HepG2 (cell line): Measurements from ENCODE around the gene POLR2J3. TPM values are rescaled to one million over a fixed set of nuclear protein-coding genes. Genes with fewer than 3 reads are reported as not detected.
"Not testable (repeated sequence)": the region's sequence is repeated elsewhere in the genome, so short reads cannot be mapped to it uniquely, and the experiment has no call there.

Experiments used
- ELF3 ChIP-seq: IDR thresholded peaks from 2 replicates; pipeline ENCODE4 v1.6.1; 2016; ENCODE audit warnings: missing genetic modification reagents, missing compliant biosample characterization
- HCFC1 ChIP-seq: fragments of 150-350 bp; IDR thresholded peaks from 2 replicates; pipeline ENCODE4 v1.6.1; 2014; ENCODE audit warnings: low read depth, low read length
- HOXD1 ChIP-seq: sonication (generic); formaldehyde crosslinking; IDR thresholded peaks from 2 replicates; pipeline ENCODE4 v1.5.0; 2020; ENCODE audit warnings: missing genetic modification reagents
- MTA3 ChIP-seq: sonication (generic); formaldehyde crosslinking; IDR thresholded peaks from 2 replicates; pipeline ENCODE4 v1.4.0; 2020; ENCODE audit warnings: missing genetic modification reagents
- NR2F6 ChIP-seq, 2 experiments: IDR thresholded peaks; 2 replicates each; pipeline ENCODE4 v1.6.1; 2016; ENCODE audit warnings: antibody characterized with exemption in 1 of 2, mild to moderate bottlenecking in 1 of 2
- POLR2A ChIP-seq, 2 experiments: IDR thresholded peaks; 2 replicates each; pipeline ENCODE4 v1.6.1; 2011; ENCODE audit warnings: low read depth in 2 of 2, low read length in 2 of 2, mild to moderate bottlenecking in 1 of 2, moderate library complexity in 1 of 2; ENCODE audit not compliant: insufficient read depth in 1 of 2
- RFXAP ChIP-seq: sonication (generic); formaldehyde crosslinking; IDR thresholded peaks from 2 replicates; pipeline ENCODE4 v1.4.0; 2020; ENCODE audit warnings: missing genetic modification reagents, borderline replicate concordance
- SALL2 ChIP-seq: sonication (generic); formaldehyde crosslinking; IDR thresholded peaks from 2 replicates; pipeline ENCODE4 v1.8.1; 2023; ENCODE audit warnings: mild to moderate bottlenecking, missing genetic modification reagents, inconsistent platforms
- SAP130 ChIP-seq: IDR thresholded peaks from 2 replicates; pipeline ENCODE4 v1.6.1; 2016; ENCODE audit warnings: low read depth
- SKI ChIP-seq: fragments of 450-650 bp; IDR thresholded peaks from one replicate; pipeline ENCODE4 v1.6.1; 2018; ENCODE audit warnings: mild to moderate bottlenecking; ENCODE audit not compliant: partially characterized antibody
- YEATS2 ChIP-seq: sonication (generic); formaldehyde crosslinking; IDR thresholded peaks from 2 replicates; pipeline ENCODE4 v1.4.0; 2020; ENCODE audit warnings: missing genetic modification reagents, borderline replicate concordance
- ZMYM4 ChIP-seq: sonication (generic); formaldehyde crosslinking; IDR thresholded peaks from 2 replicates; pipeline ENCODE4 v1.8.1; 2023; ENCODE audit warnings: mild to moderate bottlenecking, missing genetic modification reagents
- ZNF124 ChIP-seq: sonication (generic); formaldehyde crosslinking; IDR thresholded peaks from 2 replicates; pipeline ENCODE4 v1.4.0; 2020; ENCODE audit warnings: missing genetic modification reagents
- ZNF331 ChIP-seq: sonication (generic); formaldehyde crosslinking; IDR thresholded peaks from 2 replicates; pipeline ENCODE4 v1.4.0; 2020; ENCODE audit warnings: missing genetic modification reagents
- polyA plus RNA-seq, 8 experiments: library from polyadenylated mRNA; depleted of rRNA in 3 of 8; stranded (reverse) in 7 of 8; unstranded in 1 of 8; fragments of >200 nt; fragmentation: Illumina TruSeq in 4 of 8; extraction: Trizol in 4 of 8; gene quantifications; 2 replicates each; pipeline versions ENCODE4 v1.2.1 to v1.2.3, GENCODE V29; 2011 to 2016; ENCODE audit warnings: low read depth in 4 of 8, missing spikeins in 1 of 8, mixed read lengths in 1 of 8; ENCODE audit not compliant: insufficient read depth in 1 of 8
- total RNA-seq, 5 experiments: library from RNA; depleted of rRNA; stranded (reverse); fragments of >200 nt; fragmentation: Illumina TruSeq; extraction: Trizol; gene quantifications; 2 replicates each; pipeline ENCODE4 v1.2.3, GENCODE V29; 2016; ENCODE audit warnings: low read depth in 1 of 5
- TF ChIP-seq, protein P1 (sequence below): IDR thresholded peaks from 2 replicates; pipeline ENCODE4 v1.6.1; 2016; ENCODE audit warnings: low read depth
- TF ChIP-seq, protein P2 (sequence below): sonication (generic); formaldehyde crosslinking; IDR thresholded peaks from 2 replicates; pipeline ENCODE4 v1.4.0; 2020; ENCODE audit warnings: missing genetic modification reagents
- TF ChIP-seq, protein P3 (sequence below): sonication (generic); formaldehyde crosslinking; IDR thresholded peaks from 2 replicates; pipeline ENCODE4 v1.4.0; 2020; ENCODE audit warnings: low read depth, missing genetic modification reagents
- TF ChIP-seq, protein P4 (sequence below): sonication (generic); formaldehyde crosslinking; IDR thresholded peaks from 2 replicates; pipeline ENCODE4 v1.4.0; 2020; ENCODE audit warnings: missing genetic modification reagents, borderline replicate concordance

The POLR2J3 gene
- total and polyA plus RNA-seq, 2 of the 13 experiments (the other 11 are each of a cell fraction or from before 2014, with no cell fraction given) = 28.0 to 36.5 TPM

DNA sequence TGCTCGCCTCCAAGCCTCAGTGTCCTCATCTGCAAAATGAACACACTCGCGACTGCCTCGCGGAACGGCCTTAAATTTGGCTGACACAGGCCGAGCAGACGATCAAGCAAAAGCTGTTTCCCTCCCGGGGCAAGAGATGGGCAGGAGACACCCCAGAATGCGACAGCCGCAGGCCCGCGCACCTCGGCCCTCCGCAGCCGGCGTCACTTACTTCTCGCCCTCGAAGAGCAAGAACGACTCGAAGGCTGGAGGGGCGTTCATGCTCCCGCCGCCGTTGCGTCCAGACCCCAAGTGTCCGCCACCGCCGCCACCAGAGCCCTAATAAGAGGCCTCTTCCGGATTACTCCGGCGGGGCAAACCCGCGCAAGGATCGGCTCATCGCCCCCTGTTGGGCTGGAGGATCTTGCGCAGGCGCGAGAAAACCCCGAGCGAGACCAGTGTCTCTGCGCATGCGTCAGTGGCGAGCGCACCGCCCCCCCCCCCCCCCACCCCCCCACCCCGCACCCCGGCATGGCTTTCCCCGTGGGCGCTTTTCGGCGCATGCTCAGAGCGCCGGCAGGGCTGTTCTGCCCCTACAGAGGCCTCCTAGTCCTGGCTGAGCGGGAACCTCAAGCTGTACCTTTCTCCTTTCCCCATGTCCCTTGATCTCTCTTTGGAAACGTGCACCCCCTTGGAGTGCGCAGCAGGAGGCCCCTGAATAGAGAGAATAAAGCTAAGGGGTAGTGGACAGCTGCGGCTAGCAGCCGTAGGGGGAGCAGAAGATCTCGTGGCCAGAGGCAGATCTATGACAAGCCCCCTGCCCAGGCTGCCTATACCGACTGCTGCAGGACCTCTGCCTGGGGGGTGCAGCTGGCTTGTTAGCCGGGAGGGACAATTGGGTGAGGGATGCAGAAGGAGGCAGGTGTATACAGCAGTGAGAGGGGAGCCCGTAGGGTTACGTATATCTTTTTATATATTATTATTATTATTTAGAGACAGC lies at the start of gene POLR2J3 (continued):
- TF ChIP-seq, protein P1, sequence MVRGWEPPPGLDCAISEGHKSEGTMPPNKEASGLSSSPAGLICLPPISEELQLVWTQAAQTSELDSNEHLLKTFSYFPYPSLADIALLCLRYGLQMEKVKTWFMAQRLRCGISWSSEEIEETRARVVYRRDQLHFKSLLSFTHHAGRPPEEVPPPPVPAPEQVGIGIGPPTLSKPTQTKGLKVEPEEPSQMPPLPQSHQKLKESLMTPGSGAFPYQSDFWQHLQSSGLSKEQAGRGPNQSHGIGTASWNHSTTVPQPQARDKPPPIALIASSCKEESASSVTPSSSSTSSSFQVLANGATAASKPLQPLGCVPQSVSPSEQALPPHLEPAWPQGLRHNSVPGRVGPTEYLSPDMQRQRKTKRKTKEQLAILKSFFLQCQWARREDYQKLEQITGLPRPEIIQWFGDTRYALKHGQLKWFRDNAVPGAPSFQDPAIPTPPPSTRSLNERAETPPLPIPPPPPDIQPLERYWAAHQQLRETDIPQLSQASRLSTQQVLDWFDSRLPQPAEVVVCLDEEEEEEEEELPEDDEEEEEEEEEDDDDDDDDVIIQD = peak; percentile 46; the same call in 1 of the 2 replicates
- TF ChIP-seq, protein P2, sequence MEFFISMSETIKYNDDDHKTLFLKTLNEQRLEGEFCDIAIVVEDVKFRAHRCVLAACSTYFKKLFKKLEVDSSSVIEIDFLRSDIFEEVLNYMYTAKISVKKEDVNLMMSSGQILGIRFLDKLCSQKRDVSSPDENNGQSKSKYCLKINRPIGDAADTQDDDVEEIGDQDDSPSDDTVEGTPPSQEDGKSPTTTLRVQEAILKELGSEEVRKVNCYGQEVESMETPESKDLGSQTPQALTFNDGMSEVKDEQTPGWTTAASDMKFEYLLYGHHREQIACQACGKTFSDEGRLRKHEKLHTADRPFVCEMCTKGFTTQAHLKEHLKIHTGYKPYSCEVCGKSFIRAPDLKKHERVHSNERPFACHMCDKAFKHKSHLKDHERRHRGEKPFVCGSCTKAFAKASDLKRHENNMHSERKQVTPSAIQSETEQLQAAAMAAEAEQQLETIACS (CRISPR knock-in tag) = 0 out of 2 replicates have a peak, but pooled peaks have one; percentile 31
- TF ChIP-seq HCFC1 (peak; percentile 21; the same call in 1 of the 2 replicates), POLR2A (IDR thresholded peaks at IDR 0.05; ENCODE audit: insufficient read depth in 1 of 2, low read depth in 2 of 2, low read length in 2 of 2) (peak; percentile 46 to 52; a peak in 2 of 4 replicates), ZNF331 (peak; percentile 82), ZMYM4 (CRISPR knock-in tag) (0 out of 2 replicates have a peak, but pooled peaks have one; percentile 19), SKI (peak; percentile 22), YEATS2 (CRISPR knock-in tag) (peak; percentile 89), NR2F6 (CRISPR knock-in tag; IDR thresholded peaks at IDR 0.05) (peak; percentile 57), ELF3 (peak; percentile 76), SAP130 (CRISPR knock-in tag) (peak; percentile 89), RFXAP (CRISPR knock-in tag) (peak; percentile 71; the same call in 1 of the 2 replicates), SALL2 (CRISPR knock-in tag) (peak; percentile 82; the same call in 1 of the 2 replicates), MTA3 (CRISPR knock-in tag) (0 out of 2 replicates have a peak, but pooled peaks have one; percentile 58), HOXD1 (CRISPR knock-in tag) (peak; percentile 65; the same call in 1 of the 2 replicates), ZNF124 (CRISPR knock-in tag) (0 out of 2 replicates have a peak, but pooled peaks have one; percentile 36)
- TF ChIP-seq NR2F6 (IDR thresholded peaks at IDR 0.05) = not testable (repeated sequence)
- TF ChIP-seq, protein P3, sequence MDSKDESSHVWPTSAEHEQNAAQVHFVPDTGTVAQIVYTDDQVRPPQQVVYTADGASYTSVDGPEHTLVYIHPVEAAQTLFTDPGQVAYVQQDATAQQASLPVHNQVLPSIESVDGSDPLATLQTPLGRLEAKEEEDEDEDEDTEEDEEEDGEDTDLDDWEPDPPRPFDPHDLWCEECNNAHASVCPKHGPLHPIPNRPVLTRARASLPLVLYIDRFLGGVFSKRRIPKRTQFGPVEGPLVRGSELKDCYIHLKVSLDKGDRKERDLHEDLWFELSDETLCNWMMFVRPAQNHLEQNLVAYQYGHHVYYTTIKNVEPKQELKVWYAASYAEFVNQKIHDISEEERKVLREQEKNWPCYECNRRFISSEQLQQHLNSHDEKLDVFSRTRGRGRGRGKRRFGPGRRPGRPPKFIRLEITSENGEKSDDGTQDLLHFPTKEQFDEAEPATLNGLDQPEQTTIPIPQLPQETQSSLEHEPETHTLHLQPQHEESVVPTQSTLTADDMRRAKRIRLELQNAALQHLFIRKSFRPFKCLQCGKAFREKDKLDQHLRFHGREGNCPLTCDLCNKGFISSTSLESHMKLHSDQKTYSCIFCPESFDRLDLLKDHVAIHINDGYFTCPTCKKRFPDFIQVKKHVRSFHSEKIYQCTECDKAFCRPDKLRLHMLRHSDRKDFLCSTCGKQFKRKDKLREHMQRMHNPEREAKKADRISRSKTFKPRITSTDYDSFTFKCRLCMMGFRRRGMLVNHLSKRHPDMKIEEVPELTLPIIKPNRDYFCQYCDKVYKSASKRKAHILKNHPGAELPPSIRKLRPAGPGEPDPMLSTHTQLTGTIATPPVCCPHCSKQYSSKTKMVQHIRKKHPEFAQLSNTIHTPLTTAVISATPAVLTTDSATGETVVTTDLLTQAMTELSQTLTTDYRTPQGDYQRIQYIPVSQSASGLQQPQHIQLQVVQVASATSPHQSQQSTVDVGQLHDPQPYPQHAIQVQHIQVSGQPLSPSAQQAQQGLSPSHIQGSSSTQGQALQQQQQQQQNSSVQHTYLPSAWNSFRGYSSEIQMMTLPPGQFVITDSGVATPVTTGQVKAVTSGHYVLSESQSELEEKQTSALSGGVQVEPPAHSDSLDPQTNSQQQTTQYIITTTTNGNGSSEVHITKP (CRISPR knock-in tag) = 0 out of 2 replicates have a peak, but pooled peaks have one; percentile 26
- TF ChIP-seq, protein P4, sequence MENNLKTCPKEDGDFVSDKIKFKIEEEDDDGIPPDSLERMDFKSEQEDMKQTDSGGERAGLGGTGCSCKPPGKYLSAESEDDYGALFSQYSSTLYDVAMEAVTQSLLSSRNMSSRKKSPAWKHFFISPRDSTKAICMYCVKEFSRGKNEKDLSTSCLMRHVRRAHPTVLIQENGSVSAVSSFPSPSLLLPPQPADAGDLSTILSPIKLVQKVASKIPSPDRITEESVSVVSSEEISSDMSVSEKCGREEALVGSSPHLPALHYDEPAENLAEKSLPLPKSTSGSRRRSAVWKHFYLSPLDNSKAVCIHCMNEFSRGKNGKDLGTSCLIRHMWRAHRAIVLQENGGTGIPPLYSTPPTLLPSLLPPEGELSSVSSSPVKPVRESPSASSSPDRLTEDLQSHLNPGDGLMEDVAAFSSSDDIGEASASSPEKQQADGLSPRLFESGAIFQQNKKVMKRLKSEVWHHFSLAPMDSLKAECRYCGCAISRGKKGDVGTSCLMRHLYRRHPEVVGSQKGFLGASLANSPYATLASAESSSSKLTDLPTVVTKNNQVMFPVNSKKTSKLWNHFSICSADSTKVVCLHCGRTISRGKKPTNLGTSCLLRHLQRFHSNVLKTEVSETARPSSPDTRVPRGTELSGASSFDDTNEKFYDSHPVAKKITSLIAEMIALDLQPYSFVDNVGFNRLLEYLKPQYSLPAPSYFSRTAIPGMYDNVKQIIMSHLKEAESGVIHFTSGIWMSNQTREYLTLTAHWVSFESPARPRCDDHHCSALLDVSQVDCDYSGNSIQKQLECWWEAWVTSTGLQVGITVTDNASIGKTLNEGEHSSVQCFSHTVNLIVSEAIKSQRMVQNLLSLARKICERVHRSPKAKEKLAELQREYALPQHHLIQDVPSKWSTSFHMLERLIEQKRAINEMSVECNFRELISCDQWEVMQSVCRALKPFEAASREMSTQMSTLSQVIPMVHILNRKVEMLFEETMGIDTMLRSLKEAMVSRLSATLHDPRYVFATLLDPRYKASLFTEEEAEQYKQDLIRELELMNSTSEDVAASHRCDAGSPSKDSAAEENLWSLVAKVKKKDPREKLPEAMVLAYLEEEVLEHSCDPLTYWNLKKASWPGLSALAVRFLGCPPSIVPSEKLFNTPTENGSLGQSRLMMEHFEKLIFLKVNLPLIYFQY (CRISPR knock-in tag) = 0 out of 2 replicates have a peak, but pooled peaks have one; percentile 34
